Measurements from ENCODE around the gene ZFYVE9.
"Not testable (repeated sequence)": the region's sequence is repeated elsewhere in the genome, so short reads cannot be mapped to it uniquely, and the experiment has no call there.

Gene ZFYVE9

DNA sequence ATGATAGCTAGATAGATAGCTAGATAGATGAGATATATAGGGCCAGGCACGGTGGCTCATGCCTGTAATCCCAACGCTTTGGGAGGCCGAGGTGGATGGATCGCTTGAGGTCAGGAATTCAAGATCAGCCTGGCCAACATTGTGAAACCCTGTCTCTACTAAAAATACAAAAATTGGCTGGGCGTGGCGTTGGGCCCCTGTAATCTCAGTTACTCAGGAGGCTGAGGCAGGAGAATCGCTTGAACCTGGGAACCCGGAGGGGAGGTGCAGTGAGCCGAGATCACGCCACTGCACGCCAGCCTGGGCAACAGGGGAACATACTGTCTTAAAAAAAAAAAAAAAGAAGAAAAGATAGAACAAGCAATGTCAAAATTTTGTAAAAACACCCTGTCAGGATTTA lies 8.6 kb downstream of the ZFYVE9 start:
- not testable (repeated sequence) for DNase-seq

DNA sequence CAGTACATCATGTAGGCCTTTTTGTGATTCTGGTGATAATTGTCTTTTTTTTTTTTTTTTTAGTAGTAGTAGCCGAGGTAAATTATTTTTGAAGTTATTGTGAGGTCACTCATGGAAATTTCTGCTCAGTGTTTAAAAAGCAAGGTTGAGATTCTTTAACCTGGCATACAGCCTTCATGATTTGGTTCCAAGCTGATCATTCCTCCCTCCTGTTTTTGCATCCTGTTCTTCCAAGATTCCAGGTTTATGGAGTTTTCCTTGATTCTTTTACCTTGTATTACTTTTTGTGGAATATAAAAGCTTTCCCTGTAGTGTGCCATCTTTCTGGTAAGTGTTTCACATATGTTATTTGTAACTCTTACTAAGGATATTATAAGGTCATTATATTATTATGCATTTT lies 9.1 kb downstream of the ZFYVE9 start:
- DNase-seq, result no peak

DNA sequence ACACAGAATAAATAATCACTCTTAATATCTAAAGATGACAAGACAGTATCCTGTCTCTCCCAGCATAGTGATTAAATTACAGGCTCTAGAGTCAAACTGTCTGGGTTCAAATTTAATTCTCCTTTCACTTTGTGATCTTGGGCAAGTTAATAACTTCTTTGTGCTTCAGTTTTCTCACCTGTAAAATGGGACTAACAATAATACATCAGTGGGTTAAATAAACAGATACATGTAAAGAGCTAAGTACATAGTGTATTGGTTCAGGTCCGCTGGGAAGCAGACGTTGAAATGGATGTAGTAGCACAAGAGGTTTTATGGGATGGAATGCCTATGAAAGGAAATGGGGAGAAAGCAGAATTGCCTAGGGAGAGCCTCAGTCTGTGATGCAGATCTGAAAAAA lies 10.7 kb downstream of the ZFYVE9 start:
- no peak for DNase-seq

DNA sequence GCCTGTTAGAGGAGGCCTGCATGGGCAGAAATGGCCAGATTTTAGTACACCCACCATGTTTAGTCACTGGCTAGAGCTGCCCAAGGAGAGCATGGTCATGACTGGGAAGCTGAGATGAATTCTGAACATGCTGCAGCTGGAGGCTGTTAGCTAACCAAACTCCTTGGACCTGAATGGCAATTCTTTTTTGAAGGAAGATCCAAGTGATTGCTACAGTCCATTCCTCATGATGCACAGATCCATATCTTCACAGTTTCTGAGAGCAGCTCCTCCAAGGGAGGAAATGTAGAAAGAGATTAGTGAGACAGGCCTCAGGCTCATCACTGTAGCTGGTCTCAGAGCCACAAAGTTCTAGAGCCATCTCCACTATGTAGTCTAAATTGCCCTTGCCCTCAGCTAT lies 11.1 kb downstream of the ZFYVE9 start:
- no peak for DNase-seq

- DNase-seq, result no peak
Observed at GRCh38 chr1:52153898-52154297, 12.0 kb downstream of the ZFYVE9 start.

- DNase-seq, result no peak
Observed at GRCh38 chr1:52156460-52156859, 14.6 kb downstream of the ZFYVE9 start.

DNA sequence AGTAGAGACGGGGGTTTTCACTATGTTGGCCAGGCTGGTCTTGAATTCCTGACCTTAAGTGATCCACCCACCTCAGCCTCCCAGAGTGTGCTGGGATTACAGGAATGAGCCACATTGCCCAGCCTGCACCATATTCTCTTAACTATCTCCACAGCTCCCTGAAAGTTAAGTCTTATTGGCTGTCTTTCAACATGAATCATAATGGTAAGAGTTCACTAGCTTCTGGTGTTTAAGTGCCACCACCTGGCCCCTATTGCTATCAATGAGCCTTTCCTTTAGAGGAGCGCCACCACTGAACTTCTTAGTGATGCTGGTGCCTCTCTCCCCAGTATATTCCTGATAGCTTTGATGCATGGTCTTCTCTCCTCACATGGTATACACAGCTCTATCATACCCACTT lies 15.7 kb downstream of the ZFYVE9 start:
- DNase-seq, result no peak

- no peak for DNase-seq
Observed at GRCh38 chr1:52158218-52158617, 16.3 kb downstream of the ZFYVE9 start.

- no peak for DNase-seq
Observed at GRCh38 chr1:52159033-52159789, 17.3 kb downstream of the ZFYVE9 start.

GRCh38 chr1:52162947-52163346 lies 21.1 kb downstream of the ZFYVE9 start:
- no peak for DNase-seq

DNA sequence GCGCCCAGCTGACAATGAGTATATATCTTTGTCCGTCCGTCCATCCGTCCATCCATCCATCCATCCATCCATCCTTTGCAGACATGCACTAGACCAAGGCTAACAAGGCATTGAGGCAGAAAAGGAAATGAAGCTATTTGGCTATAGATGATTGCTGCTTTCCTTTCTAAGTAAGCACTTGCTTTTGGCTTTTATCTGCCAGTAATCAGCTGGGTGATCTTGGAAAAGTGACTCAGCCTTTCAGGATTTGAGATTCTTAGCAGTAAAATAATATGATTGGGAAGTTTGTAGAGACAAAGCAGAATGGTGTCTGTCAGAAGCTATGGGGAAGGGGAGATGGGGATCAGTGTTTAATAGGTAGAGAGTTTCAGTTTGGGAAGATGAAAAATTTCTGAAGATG lies 22.7 kb downstream of the ZFYVE9 start:
- no peak for DNase-seq

DNA sequence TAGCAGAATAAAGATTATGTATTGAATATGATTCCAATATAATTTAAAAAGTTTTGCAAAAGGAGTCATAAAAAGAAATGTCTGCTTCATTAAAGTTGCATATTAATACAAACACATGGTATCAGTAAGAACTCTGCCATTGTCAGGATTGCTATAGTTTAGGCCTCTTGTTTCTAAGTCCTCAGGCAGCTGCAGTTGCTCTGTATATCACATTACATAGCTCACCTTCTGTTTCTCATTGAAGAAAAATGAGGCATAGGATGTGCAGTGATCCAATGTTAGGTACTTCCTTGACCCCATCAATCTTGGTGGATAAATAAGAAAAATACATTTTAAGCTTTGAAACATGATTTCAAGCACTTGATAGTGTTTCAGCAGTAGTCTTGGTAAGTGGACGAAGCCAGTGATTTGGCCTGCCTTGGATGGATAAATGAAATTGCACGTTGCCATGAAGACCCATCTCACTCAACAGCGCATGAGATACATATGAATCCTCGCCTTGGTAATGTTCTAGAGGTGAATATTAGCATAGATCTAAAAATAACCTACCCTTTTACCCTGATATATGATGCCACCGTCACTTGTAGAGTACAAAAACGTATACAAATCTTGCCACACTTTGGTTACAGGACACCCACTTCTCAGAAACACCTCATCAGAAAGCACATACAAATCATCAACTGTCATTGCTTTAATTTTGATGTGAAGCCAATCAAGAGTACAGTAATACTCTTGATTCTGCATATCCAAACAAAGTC lies 25.3 kb downstream of the ZFYVE9 start:
- DNase-seq, result no peak

DNA sequence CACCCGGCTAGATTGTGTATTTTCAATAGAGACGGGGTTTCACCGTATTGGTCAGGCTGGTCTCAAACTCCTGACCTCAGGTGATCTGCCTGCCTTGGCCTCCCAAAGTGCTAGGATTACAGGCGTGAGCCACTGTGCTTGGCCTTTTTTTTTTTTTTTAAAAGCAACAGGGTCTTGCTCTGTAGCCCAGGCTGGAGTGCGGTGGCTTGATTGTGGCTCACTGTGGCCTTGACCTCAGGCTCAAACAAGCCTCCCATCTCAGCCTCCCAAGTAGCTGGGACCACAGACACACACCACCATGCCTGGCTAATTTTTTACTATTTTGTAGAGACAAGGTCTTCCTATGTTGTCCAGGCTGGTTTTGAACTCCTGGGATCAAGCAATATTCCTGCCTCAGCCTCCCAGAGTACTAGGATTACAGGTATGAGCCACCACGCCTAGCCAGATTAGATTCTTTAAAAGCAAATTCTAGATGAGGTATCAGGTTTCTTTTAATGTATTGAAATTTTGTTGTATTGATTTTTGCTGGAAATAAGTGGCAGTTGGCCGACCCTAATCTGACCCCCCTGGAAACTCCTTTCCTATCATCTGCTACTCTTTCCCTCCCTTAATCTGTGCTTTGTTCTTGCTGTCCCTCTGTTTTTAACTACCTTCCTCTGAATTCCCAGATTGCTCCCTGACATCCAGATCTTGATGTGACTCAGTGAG lies 26.6 kb downstream of the ZFYVE9 start:
- no peak for DNase-seq

DNA sequence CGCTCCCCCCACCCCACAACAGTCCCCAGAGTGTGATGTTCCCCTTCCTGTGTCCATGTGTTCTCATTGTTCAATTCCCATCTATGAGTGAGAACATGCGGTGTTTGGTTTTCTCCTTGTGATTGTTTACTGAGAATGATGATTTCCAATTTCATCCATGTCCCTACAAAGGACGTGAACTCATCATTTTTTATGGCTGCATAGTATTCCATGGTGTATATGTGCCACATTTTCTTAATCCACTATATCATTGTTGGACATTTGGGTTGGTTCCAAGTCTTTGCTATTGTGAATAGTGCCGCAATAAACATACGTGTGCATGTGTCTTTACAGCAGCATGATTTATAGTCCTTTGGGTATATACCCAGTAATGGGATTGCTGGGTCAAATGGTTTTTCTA lies 29.3 kb downstream of the ZFYVE9 start:
- not testable (repeated sequence) for DNase-seq

DNA sequence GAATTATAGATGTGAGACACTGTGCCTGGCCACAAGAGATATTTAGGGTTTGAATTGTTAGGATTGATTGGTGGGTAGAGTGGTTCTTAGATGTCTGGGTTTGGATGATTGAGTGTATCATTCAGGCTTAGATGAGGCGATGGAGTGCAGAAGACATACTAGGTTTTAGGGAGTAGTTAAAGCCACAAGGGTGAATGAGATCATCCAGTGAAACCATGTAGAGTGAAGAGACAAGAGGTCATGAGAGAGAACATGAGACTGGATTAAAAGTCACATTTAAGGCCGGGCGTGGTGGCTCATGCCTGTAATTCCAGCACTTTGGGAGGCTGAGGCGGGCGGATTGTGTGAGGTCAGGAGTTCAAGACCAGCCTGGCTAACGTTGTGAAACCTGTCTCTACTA lies 37.2 kb downstream of the ZFYVE9 start:
- no peak for DNase-seq

DNA sequence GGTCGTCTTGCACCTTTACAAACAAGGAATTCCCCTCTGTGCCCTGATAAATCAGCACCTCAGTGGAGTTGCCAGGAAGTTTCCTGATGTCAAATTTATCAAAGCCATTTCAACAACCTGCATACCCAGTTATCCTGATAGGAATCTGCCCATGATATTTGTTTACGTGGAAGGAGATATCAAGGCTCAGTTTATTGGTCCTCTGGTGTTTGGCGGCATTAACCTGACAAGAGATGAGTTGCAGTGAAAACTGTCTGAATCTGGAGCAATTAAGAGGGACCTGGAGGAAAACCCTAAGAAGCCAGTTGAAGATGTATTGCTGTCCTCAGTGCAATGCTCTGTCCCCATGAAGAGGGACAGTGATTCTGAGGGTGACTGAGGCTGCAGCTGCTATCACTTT lies 38.3 kb downstream of the ZFYVE9 start:
- no peak for DNase-seq

DNA sequence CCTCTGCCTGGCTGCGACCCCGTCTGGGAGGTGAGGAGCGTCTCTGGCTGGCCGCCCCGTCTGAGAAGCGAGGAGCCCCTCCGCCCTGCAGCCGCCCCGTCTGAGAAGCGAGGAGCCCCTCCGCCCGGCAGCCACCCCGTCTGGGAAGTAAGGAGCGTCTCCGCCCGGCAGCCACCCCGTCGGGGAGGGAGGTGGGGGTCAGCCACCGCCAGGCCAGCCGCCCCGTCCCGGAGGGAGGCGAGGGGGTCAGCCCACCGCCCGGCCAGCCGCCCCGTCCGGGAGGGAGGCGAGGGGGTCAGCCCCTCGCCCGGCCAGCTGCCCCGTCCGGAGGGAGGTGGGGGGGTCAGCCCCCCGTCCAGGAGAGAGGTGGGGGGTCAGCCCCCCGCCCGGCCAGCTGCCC lies 39.9 kb downstream of the ZFYVE9 start:
- not testable (repeated sequence) for DNase-seq

- DNase-seq, result not testable (repeated sequence)
Observed at GRCh38 chr1:52182328-52182727, 40.4 kb downstream of the ZFYVE9 start.

DNA sequence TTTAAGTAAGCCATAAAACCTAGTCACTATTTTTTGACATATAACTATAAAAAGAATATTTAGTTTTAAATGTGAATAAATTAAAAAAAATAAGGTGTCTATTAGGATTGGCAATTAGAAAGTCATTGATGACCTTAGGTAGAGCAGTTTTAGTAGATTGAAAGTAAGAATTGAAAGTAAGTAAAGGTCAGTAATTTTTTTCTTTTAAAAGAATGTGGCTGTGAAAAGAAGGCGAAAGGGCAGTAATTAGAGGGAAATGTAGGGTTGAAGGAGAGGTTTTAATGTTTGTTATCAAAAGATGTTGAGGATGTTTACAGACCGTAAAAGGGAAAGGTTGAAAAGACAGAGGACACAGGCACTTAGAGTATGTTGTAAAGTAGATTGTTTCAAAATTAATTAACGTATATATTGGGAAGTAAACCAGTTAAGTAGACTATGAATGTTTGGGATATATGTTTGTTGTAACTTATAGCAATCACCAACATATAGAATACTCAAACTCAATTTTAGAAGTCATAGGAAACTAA lies 41.0 kb downstream of the ZFYVE9 start:
- DNase-seq, result no peak

DNA sequence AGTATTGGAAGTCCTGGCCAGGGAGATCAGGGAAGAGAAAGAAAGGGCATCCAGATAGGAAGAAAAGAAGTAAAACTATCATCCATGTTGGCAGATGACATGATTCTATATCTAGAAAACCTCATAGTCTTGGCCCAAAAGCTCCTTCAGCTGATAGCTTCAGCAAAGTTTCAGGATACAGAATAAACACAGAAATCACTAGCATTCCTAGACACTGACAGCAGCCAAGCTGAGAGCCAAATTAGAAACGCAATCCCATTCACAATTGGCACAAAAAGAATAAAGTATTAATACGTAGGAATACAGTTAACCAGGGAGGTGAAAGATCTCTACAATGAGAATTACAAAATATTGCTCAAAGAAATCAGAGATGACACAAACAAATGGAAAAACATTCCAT lies 44.6 kb downstream of the ZFYVE9 start:
- DNase-seq, result no peak

GRCh38 chr1:52189898-52190480 lies 48.1 kb downstream of the ZFYVE9 start:
- no peak for DNase-seq

DNA sequence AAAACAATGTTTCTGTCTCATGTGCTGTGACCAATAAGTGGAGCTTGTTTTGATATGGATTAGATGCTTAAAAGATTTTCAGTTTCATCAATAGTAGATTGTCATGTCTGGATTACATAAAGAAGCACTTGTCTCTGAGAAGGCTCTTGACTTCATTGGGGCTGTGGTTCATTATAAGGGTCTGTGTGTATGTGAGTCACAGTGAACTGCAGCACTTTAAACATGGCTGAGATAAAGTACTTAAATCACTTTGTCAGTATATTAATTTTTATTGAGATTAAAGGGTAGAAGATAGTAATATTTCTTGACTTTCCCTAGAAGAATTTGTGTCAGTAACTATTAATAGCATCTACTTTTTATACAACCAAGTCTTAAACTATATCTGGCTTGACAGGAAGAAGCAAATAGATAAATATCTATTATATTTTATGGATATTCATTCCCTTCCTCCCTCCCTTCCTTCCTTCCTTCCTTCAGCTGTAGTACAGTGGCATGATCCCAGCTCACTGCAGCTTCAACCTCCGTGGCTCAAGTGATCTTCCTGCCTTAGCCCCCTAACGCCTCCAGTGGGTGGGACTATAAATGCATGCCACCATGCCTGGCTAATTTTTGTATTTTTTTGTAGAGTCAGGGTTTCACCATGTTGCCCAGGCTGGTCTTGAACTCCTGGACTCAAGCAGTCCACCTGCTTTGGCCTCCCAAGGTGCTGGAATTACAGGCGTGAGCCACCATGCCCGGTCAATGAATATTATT lies 48.8 kb downstream of the ZFYVE9 start:
- no peak for DNase-seq
